G401 (cell line): ENCODE results near the gene ALDOC. TPM values are rescaled to one million over a fixed set of nuclear protein-coding genes. Genes with fewer than 3 reads are reported as not detected.
"Not testable (repeated sequence)": the region's sequence is repeated elsewhere in the genome, so short reads cannot be mapped to it uniquely, and the experiment has no call there.

ENCODE experiments used
- DNase-seq: peaks from one replicate; pipeline ENCODE4 v3.0.0-alpha.2; 2015; ENCODE audit warnings: low spot score
- in situ Hi-C: cut with HindIII; loops from 2 replicates; pipeline ENCODE4 v1.10.0; 2016; ENCODE audit warnings: low sequenced_read_pairs, mixed read lengths
- total RNA-seq: library from RNA; depleted of rRNA; stranded (reverse); fragments of >200 nt; shearing (Covaris generic); gene quantifications from 2 replicates; pipeline ENCODE4 v1.2.3, GENCODE V29; 2014

ALDOC gene
- total RNA-seq, 1 experiment from 2014 or later: 49.8 TPM

DNA sequence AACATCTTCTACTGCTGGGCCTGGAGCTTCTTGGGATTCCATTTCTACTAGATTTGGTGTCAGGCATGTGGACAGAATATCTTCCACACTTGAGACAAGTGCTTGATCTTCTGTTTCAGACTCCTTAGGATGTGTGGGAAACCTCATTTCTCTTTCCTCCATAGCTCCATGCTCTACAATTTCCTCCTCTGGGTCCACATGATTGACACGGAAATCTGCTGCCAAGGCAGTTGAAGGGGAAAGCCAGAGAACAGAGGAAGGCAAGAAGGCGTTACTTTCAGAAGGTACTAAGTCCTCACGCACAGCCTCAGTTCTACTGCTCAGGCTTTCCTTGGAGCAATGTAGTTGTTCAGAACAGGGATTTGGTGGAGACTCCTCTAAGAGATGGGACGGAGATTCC is 15.6 kb upstream of the ALDOC start:
- no peak for DNase-seq
- in situ Hi-C loops: no loop called here

DNA sequence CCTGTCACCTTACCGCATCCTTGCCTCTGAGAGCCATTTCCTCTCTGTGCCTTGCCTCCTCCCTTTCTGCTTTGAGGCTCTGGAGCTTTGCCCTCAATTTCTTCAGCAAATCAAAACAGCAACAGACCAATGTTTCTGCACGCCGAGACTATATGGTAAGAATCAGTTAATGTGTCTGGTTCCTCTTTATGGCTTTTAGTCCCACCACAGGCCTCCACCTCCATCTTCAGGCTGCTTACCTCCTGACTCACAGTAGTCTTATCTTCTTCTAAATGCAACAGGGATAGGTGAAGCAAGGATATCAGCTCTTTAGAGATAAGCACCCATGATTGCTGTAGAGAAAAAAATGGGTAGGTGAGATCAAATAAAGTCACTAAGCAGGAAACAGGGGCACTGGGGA is 9.2 kb upstream of the ALDOC start:
- no peak for DNase-seq

DNA sequence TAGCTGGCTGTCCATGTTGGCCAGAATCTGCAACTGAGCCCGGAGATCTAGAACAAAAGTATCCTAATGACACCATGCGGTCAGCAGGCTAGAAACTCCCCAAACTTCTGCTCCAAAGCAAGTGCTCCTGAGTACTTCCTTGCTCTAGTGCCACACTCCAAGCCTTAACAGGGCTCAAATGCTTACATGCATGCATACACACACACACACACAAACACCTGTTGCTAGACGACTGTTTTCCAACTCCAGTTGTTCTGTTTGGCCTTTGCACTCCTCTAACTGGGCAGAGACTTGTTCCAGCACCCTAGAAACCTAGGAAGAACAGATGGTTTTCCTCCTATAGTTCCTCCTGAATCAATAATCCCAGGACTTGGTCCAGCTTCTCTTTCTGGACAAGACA is 7.7 kb upstream of the ALDOC start:
- no peak for DNase-seq
- in situ Hi-C loops: no loop called here

More for the DNA sequence above, 9.2 kb upstream of the ALDOC start:
- in situ Hi-C loops: no loop called here

DNA sequence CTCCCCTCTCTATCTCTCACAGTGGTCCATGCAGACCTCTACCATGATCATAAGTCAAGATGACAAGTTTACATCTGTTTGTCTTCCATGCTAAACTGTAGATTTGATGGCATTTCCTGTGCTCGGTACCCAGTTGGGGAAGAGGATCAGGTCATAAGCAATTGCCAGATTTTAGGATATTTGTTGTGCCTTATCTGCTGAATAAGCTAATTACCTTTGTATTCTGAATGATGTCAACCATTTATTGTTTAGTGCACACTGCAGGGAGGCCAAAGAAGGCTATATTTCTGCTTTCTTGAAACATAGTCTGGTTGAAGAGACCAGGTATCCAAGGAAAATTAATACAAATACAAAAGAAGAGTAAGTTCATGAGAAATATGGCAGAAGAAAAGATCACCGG is 5.8 kb upstream of the ALDOC start:
- DNase-seq: no peak
- in situ Hi-C loops: no loop called here

DNA sequence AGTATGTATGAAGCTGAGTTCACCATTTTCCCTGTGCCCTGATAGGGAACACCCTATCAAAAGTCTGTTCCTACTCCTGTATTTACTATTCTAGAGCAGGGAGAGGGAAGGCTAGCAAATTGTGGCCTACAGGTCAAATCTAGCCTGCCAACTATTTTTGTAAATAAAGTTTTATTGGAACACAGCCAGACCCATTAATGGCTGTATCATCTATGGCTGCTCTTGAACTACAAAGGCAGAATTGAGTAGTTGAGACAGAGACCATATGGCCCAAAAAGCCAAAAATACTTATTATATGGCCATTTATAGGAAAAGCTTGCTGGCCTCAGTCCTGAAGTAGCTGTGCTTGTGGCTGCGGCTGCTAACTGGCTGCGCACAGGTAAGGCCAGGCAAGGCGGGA is 4.3 kb upstream of the ALDOC start:
- in situ Hi-C loops: no loop called here

DNA sequence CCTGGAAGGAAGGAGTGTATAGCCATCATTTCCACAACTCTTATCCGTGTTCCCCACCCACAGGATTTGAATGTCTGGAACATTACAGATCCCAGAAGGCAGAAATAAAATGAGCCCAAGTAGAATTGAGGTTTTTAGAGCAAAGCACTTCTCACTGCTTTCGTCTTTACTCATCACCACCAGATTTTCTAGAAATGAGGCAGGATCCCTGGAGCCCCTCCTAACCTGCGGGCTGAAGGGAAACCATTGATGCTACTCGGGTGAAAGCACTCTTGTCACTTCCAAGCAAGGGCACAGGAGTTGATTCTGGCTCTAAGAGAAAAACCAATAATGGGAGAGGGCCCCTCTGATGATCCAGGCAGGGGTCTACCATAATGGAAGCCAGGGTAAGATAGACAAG is 2.8 kb upstream of the ALDOC start:
- no peak for DNase-seq
- in situ Hi-C loops: no loop called here

More for the DNA sequence above, 4.3 kb upstream of the ALDOC start:
- DNase-seq: no peak

DNA sequence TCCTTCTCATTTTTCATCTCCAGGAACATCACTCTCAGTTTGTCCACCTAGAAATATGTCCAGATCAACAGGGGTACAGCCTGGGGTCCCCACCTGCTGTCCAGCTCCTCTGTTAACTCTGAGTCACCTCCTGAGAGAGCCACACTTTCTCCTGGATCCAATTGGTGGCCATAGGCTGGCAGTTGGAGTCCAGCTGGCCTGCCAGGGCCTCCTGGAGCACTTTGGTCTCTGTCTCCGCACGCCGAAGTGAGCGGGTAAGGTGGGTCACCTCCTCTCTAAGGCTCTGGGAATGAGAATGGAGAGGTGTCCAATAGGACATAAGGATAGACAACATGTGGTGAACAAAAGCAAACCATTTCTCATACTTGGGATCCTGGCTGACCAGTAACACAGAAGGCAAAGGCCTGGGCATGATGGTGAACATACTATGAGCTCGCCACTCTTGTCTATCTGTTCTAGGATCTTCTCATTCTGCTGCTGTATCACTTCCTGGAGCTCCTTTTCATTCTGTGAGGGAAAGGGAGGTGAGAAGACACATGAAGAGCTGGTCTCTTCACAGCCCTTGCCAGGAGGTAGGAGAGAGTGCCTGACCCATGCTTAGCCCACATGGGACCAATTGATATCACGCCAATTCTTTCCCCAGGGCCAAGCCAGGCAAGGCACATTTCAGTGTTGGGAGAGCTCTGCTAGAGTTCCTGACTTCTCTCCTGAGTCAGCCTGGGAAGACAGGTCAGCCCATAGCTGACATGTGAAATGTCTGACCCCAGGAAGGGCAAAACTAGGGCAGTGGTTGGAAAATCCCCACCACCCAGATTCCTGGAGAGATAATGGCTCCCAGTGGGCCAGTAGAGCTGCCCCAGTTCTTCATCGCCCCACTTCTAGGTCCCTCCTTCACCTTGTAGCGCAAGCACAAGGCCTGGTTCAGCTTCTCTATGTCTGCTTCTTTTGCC is 1.8 kb upstream of the ALDOC start:
- in situ Hi-C loops: no loop called here
- no peak for DNase-seq

DNA sequence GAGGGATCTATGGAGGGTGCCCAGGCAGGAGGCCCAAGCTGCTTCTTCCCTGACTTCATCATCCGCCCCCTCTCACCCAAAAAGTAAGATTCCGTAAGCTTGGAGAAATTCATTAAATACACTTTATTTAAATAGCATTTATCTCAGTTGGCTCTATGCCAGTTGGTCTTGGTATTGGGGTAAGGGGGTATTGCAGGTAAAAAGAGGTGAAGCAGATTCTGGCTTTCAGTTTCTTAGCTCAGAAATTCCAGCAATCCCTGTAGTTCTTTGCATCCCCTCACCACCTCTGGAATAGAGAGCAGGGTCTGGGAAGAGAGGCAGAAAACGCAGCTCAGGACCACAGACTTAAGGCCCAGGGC is 750 bp upstream of the ALDOC start:
- no peak for DNase-seq
- in situ Hi-C loops: no loop called here

DNA sequence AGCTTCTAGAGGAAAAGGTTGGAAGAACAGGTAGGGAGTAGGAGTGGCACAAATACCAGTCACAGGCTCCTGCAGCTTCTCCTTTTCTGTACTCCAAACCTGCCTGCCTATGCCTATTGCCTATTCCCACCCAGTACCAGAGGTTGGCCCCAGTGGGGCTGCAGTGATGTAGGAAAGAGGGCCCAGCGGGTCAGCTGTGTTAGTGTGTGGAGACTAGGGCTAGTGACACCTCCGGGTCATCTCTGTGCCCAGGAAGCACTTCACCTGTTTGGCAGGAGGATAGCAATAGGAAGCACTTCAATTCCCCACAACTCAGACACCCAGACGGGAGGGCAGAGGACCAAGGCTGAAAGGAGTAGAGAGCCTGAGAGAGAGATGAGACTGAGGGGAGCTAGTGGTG is 679 bp downstream of the ALDOC start:
- in situ Hi-C loops: not testable (repeated sequence)
- peak; percentile 57 for DNase-seq

DNA sequence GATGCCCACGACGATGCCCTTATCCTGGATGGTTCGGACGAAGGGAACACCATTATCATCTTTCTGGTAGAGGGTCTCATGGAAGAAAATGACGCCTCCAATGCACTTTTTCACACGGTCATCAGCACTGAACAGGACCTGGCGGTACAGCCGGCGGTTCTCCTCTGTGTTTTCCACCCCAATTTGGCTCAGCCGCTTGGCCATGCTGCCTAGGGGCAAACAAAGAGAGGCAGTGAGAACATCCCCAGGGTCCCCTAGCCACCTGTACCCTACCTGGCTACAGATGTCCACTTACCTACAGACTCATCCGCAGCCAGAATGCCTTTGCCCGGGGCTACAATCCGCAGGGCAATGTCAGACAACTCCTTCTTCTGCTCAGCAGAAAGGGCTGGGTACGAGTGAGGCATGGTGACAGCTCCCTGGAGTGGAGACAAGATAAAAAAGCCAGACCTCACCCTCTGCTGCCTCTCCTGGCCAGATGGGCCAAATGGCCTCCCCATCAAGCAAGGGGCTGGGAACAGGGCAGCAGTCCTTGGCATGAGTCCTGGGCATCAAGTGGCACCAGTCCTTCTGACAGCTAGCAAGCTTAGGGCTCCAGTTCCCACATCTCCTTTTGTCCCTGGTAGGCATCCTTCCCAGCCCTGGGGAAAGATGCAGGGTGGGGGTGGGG is 1.4 kb downstream of the ALDOC start:
- peak; percentile 88 for DNase-seq
- in situ Hi-C loops: no loop called here

DNA sequence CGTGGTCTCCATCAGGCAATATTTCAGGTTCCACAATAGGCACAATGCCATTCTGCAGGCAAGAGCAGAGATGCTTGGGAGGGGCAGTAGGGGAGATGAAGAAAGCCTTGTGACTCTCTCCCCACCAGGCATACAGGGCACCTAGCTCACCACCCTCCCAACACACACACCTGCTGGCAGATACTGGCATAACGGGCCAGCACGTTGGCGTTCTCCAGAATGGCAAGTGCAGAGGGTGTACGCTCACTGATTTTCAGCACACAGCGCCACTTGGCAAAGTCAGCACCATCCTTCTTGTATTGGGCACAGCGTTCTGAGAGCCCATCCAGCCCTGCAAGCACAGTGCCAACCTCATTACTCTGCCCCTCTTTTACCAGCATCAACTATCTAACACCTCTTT is 2.2 kb downstream of the ALDOC start:
- in situ Hi-C loops: no loop called here
- DNase-seq: peak; percentile 15

DNA sequence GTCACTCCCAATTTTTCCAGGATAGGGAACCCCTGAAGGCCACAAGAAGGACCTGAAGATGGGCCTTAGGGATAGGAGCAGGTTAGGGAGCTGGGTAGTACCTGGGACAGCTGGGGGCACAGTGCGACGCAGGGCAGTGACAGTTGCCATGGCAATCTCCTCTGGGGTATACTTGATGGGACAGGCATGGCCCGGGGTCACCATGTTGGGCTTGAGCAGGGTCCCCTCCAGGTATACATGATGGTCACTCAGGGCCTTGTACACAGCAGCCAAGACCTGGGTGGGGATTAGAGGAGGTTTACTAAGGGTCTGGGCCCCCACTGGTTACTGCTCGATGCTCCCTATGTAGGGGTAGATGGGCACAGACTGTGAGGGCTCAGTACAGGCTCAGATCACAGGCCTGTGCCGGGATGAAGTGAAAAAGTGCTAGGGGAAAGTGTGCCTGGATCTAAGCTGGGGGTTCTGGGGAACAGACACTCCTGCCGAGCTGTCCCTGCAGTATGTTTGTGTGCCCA is 2.7 kb downstream of the ALDOC start:
- in situ Hi-C loops: no loop called here
- DNase-seq: no peak

DNA sequence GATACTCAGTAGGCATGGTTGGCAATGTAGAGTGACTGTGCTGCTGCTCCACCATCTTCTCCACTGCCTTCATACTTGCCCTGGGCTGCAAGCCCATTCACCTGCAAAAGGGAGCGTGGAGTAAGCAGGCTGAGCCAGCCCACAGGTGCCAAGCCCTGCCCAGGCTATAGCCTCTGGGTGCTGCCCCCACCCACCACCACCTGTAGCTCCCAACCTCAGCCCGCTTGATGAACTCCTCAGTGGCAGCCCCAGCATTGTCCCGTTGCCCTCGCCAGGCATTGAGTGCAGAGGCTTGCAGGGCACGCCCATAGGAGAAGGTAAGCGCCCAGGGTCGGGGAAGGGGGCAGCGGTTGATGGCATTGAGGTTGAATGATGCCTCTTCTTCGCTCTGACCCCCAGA is 3.2 kb downstream of the ALDOC start:
- no peak for DNase-seq
- in situ Hi-C loops: no loop called here

DNA sequence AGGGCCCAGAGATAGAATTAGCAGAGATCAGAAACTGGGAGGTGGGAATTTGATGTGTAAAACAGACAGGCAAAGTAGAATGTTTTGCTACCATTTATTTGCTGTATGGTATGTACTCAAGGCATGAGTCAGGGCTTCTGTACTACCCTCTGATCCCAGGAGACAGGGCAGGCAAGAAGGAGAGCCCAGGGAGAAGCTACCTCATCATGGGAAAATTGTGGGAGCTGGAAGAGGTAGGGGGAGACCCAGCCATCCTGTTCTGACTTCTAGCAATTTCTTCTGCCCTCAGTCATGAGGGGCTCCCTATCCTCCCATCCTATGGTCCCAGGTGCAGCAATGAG is 3.7 kb downstream of the ALDOC start:
- in situ Hi-C loops: no loop called here
- no peak for DNase-seq

DNA sequence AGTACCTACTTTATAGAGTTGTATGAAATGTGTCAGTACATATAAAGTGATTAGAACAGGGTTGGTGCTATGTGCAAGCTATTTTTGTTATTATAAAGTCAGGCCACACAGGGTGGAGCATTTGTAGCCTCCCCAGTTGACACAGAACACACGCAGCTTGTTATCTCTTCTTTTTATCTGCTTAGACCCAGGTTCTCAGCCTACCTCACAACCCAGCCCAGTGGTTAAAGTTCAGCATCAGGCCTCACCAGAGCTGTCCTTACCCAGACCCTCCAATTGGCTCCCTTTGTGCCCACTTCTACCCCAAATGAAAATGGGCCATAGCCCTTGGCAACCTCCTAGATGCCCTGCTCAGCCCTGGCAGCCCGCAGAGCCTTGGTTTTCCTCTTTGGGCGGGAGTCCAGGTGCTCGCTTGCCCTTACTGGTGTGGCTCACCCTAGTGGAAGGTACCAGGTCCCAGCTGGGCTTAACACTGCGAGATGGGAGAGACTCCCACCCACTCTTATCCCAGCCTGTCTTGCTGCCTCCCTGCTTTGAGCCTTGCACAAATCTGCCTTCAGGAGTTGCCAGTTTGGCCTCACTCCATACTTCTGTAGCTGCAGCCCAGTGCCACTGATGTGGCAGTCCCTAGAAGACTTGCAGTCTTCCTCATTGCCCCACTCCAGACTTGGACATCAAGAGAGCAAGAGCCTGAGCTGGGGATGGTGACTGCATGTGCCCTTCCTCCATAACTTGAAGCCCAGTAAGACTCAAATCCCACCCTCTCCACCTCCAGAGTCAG is 4.2 kb downstream of the ALDOC start:
- in situ Hi-C loops: no loop called here
- peak; percentile 17 for DNase-seq

DNA sequence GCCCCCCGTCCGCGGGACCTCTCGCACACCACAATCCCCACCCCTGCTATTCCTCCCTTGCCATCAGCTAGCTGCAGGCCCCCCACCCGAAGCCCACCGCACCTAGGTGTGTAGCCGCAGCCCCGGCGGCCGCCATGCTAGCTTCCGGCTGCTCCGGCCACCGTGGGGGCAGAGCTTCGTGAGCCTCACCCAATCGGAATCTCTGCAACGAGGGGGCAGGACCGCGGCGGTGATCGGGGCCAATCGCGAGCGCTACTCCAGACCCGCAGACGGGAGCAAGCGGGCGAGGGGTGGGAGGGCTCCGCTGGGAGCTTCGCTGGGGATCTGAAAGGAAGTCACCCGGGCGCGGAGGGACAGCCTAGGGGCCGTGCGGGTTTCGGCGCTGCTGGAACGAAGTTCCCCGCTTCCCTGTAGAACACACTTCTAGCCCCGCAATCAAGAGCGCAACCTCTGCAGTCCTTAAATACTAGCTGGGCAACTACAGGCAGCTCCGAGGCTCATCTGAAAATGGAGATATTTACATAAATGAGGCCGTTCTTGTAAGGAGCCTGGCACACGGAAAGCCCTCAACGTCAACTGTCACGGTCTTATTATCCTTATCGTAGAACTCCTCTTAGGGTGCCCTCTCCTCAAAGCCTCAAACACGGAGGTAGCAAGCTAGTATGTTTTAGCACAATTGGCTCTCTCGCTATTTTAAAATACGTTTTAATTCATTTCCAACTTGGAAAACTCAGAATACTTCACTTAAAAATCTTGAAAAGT is 5.2 kb downstream of the ALDOC start, which contains the start of gene PIGS:
PIGS (minus strand) TSS at position 164 of the 762 bp plus-strand sequence; CDS start at position 136, 28 bp downstream.
- DNase-seq: peak; percentile 96
- in situ Hi-C loops: no loop called here

DNA sequence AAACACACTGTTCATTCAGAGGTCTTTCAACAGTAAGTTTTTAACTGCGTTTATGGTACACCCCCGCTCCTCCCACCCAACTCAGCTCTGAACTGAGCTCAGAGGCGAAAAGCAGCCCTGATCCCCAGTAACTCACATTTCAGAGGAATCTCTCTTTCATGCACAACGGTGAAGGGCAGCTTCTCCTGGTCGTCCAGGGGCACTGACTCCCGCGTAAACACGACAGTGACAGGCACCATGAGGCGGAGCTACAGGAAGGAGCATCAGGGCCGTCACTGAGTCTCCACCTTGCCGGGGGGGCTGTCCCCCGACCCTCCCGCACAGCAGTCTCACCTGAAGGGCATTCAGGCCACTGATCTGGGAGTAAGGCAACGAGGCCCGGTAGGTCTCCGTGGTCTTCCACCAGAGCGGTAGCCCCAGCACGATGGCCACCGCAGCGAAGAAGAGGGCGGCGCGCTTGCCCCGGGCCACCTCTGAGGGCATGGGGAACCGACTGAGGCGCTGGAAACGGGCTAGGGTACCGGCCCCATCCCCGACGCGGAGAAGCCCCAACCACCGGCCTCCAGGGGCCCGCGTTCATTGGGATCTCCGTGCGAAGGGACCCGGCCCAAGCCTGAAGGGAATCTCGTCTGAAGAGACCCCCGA is 5.9 kb downstream of the ALDOC start:
- in situ Hi-C loops: no loop called here
- DNase-seq: peak; percentile 66

DNA sequence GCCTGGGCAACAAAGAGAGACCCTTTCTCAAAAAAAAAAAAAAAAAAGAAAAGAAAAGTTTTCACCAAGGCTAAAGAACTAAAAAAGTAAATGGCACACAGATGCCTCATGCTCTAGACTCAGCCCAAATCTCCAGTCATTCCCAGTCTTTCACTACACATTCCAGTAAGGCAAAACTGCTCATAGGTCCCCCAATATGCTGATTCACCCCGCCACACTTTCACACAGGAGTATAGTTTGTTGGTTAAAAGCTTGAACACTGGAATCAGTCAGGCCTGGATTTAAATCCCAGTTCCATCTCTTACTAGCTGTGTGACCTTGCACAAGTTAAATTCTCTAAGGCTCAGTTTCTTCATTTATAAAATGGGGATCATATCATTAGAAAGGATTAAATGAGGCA is 7.2 kb downstream of the ALDOC start:
- no peak for DNase-seq
- in situ Hi-C loops: no loop called here

DNA sequence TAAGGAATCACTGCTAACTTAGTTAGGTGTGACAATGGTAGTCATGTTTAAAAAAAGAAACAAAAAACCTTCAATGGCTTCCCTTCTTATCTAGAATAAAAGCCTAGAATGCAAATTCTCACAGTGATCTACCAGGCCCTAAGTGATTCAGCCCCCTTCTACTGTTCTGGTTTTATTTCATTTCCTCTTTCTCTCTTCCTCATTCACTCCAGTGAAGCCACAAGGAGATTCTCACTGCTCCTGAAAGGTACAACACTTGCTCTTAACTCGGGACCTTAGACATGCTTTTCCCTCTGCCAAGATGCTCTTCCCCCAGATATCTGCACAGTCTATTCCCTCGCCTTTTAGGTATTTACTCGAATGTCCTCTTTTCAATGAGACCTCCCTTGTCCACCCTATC is 9.1 kb downstream of the ALDOC start:
- in situ Hi-C loops: no loop called here
- DNase-seq: no peak
